Endometrial microvascular endothelial cells (primary cell): Measurements from ENCODE around the gene SEMA6A. TPM values are rescaled to one million over a fixed set of nuclear protein-coding genes. Genes with fewer than 3 reads are reported as not detected.

Experiments used
- in situ Hi-C: cut with HindIII; loops from 2 replicates; pipeline ENCODE4 v1.10.0; 2017; ENCODE audit warnings: low sequenced_read_pairs, low pct_unique_long_range_greater_than_20kb; ENCODE audit errors: inconsistent ontology term
- total RNA-seq: library from RNA; depleted of rRNA; stranded (reverse); fragments of >200 nt; gene quantifications from one replicate; pipeline ENCODE4 v1.2.3, GENCODE V29; 2015; ENCODE audit errors: inconsistent ontology term

Gene SEMA6A
- total RNA-seq, 1 donor from 2014 or later, result 0.37 TPM

- in situ Hi-C loops, result no loop called here
Measured at GRCh38 chr5:116452774-116453368, 121.8 kb downstream of the SEMA6A start.

- in situ Hi-C loops, result no loop called here
Measured at GRCh38 chr5:116451905-116452450, 122.6 kb downstream of the SEMA6A start.

GRCh38 chr5:116451066-116451465 is 123.6 kb downstream of the SEMA6A start:
- in situ Hi-C loops, result no loop called here

- in situ Hi-C loops, result no loop called here
Measured at GRCh38 chr5:116449458-116449857, 125.2 kb downstream of the SEMA6A start.

- in situ Hi-C loops, result no loop called here
Measured at GRCh38 chr5:116448870-116449427, 125.7 kb downstream of the SEMA6A start.

- in situ Hi-C loops, result no loop called here
Measured at GRCh38 chr5:116448450-116448849, 126.2 kb downstream of the SEMA6A start.

GRCh38 chr5:116446356-116447005 is 128.1 kb downstream of the SEMA6A start:
- in situ Hi-C loops, result no loop called here

GRCh38 chr5:116445311-116445710 is 129.3 kb downstream of the SEMA6A start:
- in situ Hi-C loops, result no loop called here

- in situ Hi-C loops, result no loop called here
Measured at GRCh38 chr5:116444373-116445295, 130.0 kb downstream of the SEMA6A start.

GRCh38 chr5:116442931-116443551 is 131.6 kb downstream of the SEMA6A start:
- in situ Hi-C loops, result no loop called here

- in situ Hi-C loops, result no loop called here
Measured at GRCh38 chr5:116442095-116442534, 132.5 kb downstream of the SEMA6A start.

GRCh38 chr5:116441223-116441622 is 133.4 kb downstream of the SEMA6A start:
- in situ Hi-C loops, result no loop called here

GRCh38 chr5:116440457-116441001 is 134.1 kb downstream of the SEMA6A start:
- in situ Hi-C loops, result no loop called here

GRCh38 chr5:116439905-116440304 is 134.7 kb downstream of the SEMA6A start:
- in situ Hi-C loops, result no loop called here

GRCh38 chr5:116438979-116439554 is 135.6 kb downstream of the SEMA6A start:
- in situ Hi-C loops, result no loop called here

GRCh38 chr5:116437922-116438578 is 136.6 kb downstream of the SEMA6A start:
- in situ Hi-C loops, result no loop called here

GRCh38 chr5:116437351-116437705 is 137.3 kb downstream of the SEMA6A start:
- in situ Hi-C loops, result no loop called here
